ENCODE data around the gene CPNE9. TPM values are rescaled to one million over a fixed set of nuclear protein-coding genes. Genes with fewer than 3 reads are reported as not detected.
"Not testable (repeated sequence)": the region's sequence is repeated elsewhere in the genome, so short reads cannot be mapped to it uniquely, and the experiment has no call there.

CPNE9 gene
- total RNA-seq, 2 donors from 2014 or later = 0.15 to 0.62 TPM

- H3K27ac ChIP-seq (ENCODE audit: low read depth, low read length) = no peak within 1 kb of the TSS
- Mint-ChIP-seq H3K9me3 (no peaks in the 10 kb centered on the region), H3K36me3 (ENCODE audit: low read depth) (peaks cover 3% of the 10 kb centered on the region), H3K27ac (peak within 1 kb of the TSS; percentile 60), H3K27me3 (ENCODE audit: insufficient read depth) (peaks cover 38% of the 10 kb centered on the region), H3K4me3 (peak within 1 kb of the TSS; percentile 58), H3K4me1 (peaks cover 6% of the 10 kb centered on the region)
- H3K36me3 ChIP-seq (ENCODE audit: control insufficient read depth, insufficient read depth, low read length) = peaks cover 7% of the 10 kb centered on the region
- 2 to 17% methylated on average over 20 to 49 of the region's 49 CpGs for WGBS, 2 experiments (ENCODE audit: insufficient coverage in 1 of 2, insufficient read length in 1 of 2)
- H3K4me3 ChIP-seq (ENCODE audit: low read length) = peak within 1 kb of the TSS; percentile 80
- no peaks in the 10 kb centered on the region for H3K9me3 ChIP-seq (ENCODE audit: control insufficient read depth, low read length)
- no peaks in the 10 kb centered on the region for H3K27me3 ChIP-seq (ENCODE audit: control insufficient read depth, insufficient read depth, low read length, poor library complexity, severe bottlenecking)
- DNase-seq = peak; percentile 92
- no peaks in the 10 kb centered on the region for H3K4me1 ChIP-seq (ENCODE audit: control insufficient read depth, insufficient read depth, low read length)
- H3K9ac ChIP-seq (ENCODE audit: extremely low read depth, low read length, poor library complexity, severe bottlenecking) = peak within 1 kb of the TSS; percentile 19
- TF ChIP-seq CTCF (conservative IDR thresholded peaks at IDR 0.05) = no peak
Measured at GRCh38 chr3:9769426-9770275, 66.0 kb downstream of the CPNE9 start, which contains the start of gene CAMK1. CAMK1 (minus strand) TSS chr3:9769947; CDS start chr3:9767749, 2,198 bp downstream.

GRCh38 chr3:9770276-9770812, 66.7 kb downstream of the CPNE9 start:
- Histone ChIP-seq H3K9ac (ENCODE audit: extremely low read depth, low read length, poor library complexity, severe bottlenecking) (no peak overlapping the region), H3K4me1 (ENCODE audit: control insufficient read depth, insufficient read depth, low read length) (no peaks in the 10 kb centered on the region), H3K27ac (ENCODE audit: low read depth, low read length) (no peak overlapping the region), H3K9me3 (ENCODE audit: control insufficient read depth, low read length) (no peaks in the 10 kb centered on the region), H3K36me3 (ENCODE audit: control insufficient read depth, insufficient read depth, low read length) (peaks cover 6% of the 10 kb centered on the region), H3K27me3 (ENCODE audit: control insufficient read depth, insufficient read depth, low read length, poor library complexity, severe bottlenecking) (no peaks in the 10 kb centered on the region), H3K4me3 (ENCODE audit: low read length) (peak overlapping the region; percentile 80)
- Mint-ChIP-seq H3K27ac (no peak overlapping the region), H3K4me1 (peaks cover 6% of the 10 kb centered on the region), H3K9me3 (no peaks in the 10 kb centered on the region), H3K27me3 (ENCODE audit: insufficient read depth) (peaks cover 38% of the 10 kb centered on the region), H3K36me3 (ENCODE audit: low read depth) (peaks cover 3% of the 10 kb centered on the region), H3K4me3 (peak overlapping the region; percentile 58)
- TF ChIP-seq CTCF (conservative IDR thresholded peaks at IDR 0.05) = no peak
- WGBS, 2 experiments (ENCODE audit: insufficient coverage in 1 of 2, insufficient read length in 1 of 2) = 77 to 84% methylated on average over 7 to 15 of the region's 15 CpGs
- DNase-seq = no peak

GRCh38 chr3:9771007-9771406, 67.4 kb downstream of the CPNE9 start:
- H3K9me3 Mint-ChIP-seq; H3K9me3 ChIP-seq (ENCODE audit: control insufficient read depth, low read length); H3K27ac Mint-ChIP-seq; H3K36me3 ChIP-seq (ENCODE audit: control insufficient read depth, insufficient read depth, low read length); H3K36me3 Mint-ChIP-seq (ENCODE audit: low read depth); DNase-seq; H3K9ac ChIP-seq (ENCODE audit: extremely low read depth, low read length, poor library complexity, severe bottlenecking); H3K4me1 ChIP-seq (ENCODE audit: control insufficient read depth, insufficient read depth, low read length); H3K27me3 ChIP-seq (ENCODE audit: control insufficient read depth, insufficient read depth, low read length, poor library complexity, severe bottlenecking); H3K27ac ChIP-seq (ENCODE audit: low read depth, low read length); H3K4me1 Mint-ChIP-seq; H3K4me3 ChIP-seq (ENCODE audit: low read length): not testable (repeated sequence)
- 89 to 100% methylated on average over 1 to 2 of the region's 2 CpGs for WGBS, 2 experiments (ENCODE audit: insufficient coverage in 1 of 2, insufficient read length in 1 of 2)
- Mint-ChIP-seq H3K27me3 (ENCODE audit: insufficient read depth) (peaks cover 38% of the 10 kb centered on the region), H3K4me3 (peak overlapping the region; percentile 58)
